ENCODE measurements around the gene LTBP1. TPM values are rescaled to one million over a fixed set of nuclear protein-coding genes. Genes with fewer than 3 reads are reported as not detected.

Gene LTBP1
- total RNA-seq, 5 donors from 2014 or later (not counting 1 experiment from before 2014, with no cell fraction given) = 0.16 to 0.76 (median 0.43) TPM

DNA sequence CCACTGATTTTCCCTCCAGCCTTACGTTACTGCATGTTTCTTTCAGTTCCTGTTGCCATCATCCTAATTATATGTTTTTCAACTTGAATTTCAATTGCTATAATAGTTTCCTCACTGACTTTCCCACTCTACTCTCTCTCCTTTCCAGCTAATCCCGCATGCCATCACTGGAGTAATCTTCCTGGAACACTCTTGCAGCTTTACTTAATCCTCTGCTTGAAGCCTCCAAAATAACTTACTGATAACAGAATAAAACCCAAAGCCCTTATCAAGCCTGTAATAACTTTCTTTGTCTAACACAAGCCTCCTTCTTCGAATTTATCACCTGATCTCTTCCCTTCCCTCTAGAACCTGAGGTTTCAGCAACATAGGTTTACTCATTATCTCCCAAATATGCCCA lies 237.3 kb downstream of the LTBP1 start:
- Histone ChIP-seq H3K27ac (ENCODE audit: low read length) (no peak overlapping the region), H3K4me1 (ENCODE audit: control insufficient read depth in 1 of 2, extremely low read depth in 1 of 2, insufficient read depth in 2 of 2, low read length in 2 of 2) (no peaks in the 10 kb centered on the region), H3K4me3 (ENCODE audit: control insufficient read depth in 1 of 2, extremely low read depth in 1 of 2, low read length in 1 of 2) (no peak overlapping the region), H3K36me3 (ENCODE audit: control insufficient read depth in 2 of 2, extremely low read depth in 1 of 2, insufficient read depth in 1 of 2, low read length in 1 of 2) (no peaks in the 10 kb centered on the region), H3K27me3 (replicated peaks in 1 of 2; ENCODE audit: control insufficient read depth in 2 of 2, extremely low read depth in 1 of 2, insufficient read depth in 2 of 2, low read length in 1 of 2) (no peaks in the 10 kb centered on the region), H3K9me3 (no peaks in the 10 kb centered on the region)
- H3K36me3 Mint-ChIP-seq = no peaks in the 10 kb centered on the region
- no peaks in the 10 kb centered on the region for H3K4me1 Mint-ChIP-seq
- 55% methylated on average over 3 of the region's 3 CpGs for WGBS (ENCODE audit: insufficient coverage)
- no peaks in the 10 kb centered on the region for H3K27me3 Mint-ChIP-seq
- ATAC-seq (replicated peaks in 1 of 4) = no peak
- H3K9me3 Mint-ChIP-seq = no peaks in the 10 kb centered on the region
- no peak overlapping the region for H3K4me3 Mint-ChIP-seq
- POLR2A ChIA-PET = no interaction called here
- CTCF ChIA-PET = no interaction called here
- H3K27ac Mint-ChIP-seq = no peak overlapping the region
- DNase-seq = no peak

DNA sequence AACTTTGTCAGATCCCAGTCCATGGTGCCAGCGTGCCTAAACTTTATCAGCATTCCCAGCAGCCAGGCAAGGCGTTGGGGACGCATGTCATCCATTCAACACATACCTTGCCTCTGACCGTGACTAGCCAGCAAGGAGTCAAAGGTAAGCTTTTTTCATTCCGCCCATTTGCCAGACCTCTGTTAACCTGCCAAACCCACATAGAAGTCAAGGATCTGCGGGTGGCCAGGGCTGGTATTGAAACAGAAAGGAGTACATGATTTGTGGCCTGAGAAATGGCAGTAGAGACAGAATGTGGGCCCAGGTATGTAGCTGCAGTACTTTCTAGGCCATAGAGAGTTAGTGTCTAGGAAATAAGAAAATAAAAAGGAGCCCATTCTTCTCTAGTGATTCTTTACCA lies 240.2 kb downstream of the LTBP1 start:
- Mint-ChIP-seq H3K27me3 (peaks cover 2 to 3% of the 10 kb centered on the region in 2 donors), H3K9me3 (no peaks in the 10 kb centered on the region), H3K36me3 (no peaks in the 10 kb centered on the region), H3K4me1 (no peaks in the 10 kb centered on the region), H3K27ac (no peak overlapping the region), H3K4me3 (no peak overlapping the region)
- Histone ChIP-seq H3K4me3 (ENCODE audit: control insufficient read depth in 1 of 2, extremely low read depth in 1 of 2, low read length in 1 of 2) (no peak overlapping the region), H3K27me3 (replicated peaks in 1 of 2; ENCODE audit: control insufficient read depth in 2 of 2, extremely low read depth in 1 of 2, insufficient read depth in 2 of 2, low read length in 1 of 2) (no peaks in the 10 kb centered on the region), H3K27ac (ENCODE audit: low read length) (no peak overlapping the region), H3K36me3 (ENCODE audit: control insufficient read depth in 2 of 2, extremely low read depth in 1 of 2, insufficient read depth in 1 of 2, low read length in 1 of 2) (no peaks in the 10 kb centered on the region), H3K9me3 (no peaks in the 10 kb centered on the region), H3K4me1 (ENCODE audit: control insufficient read depth in 1 of 2, extremely low read depth in 1 of 2, insufficient read depth in 2 of 2, low read length in 2 of 2) (no peaks in the 10 kb centered on the region)
- ATAC-seq (replicated peaks in 1 of 4) (no peak), DNase-seq (no peak)
- 63% methylated on average over 3 of the region's 6 CpGs for WGBS (ENCODE audit: insufficient coverage)
- POLR2A ChIA-PET = no interaction called here
- CTCF ChIA-PET = no interaction called here

GRCh38 chr2:33188799-33189198 lies 242.0 kb downstream of the LTBP1 start:
- no peaks in the 10 kb centered on the region for H3K36me3 ChIP-seq (ENCODE audit: control insufficient read depth in 2 of 2, extremely low read depth in 1 of 2, insufficient read depth in 1 of 2, low read length in 1 of 2)
- H3K4me1 Mint-ChIP-seq = no peaks in the 10 kb centered on the region
- H3K4me3 ChIP-seq (ENCODE audit: control insufficient read depth in 1 of 2, extremely low read depth in 1 of 2, low read length in 1 of 2) = no peak overlapping the region
- DNase-seq = no peak
- H3K27me3 Mint-ChIP-seq = peaks cover 2 to 3% of the 10 kb centered on the region in 2 donors
- no peaks in the 10 kb centered on the region for H3K9me3 Mint-ChIP-seq
- ChIA-PET CTCF (no interaction called here), POLR2A (no interaction called here)
- no peak overlapping the region for H3K27ac Mint-ChIP-seq
- no peaks in the 10 kb centered on the region for H3K27me3 ChIP-seq (replicated peaks in 1 of 2; ENCODE audit: control insufficient read depth in 2 of 2, extremely low read depth in 1 of 2, insufficient read depth in 2 of 2, low read length in 1 of 2)
- H3K27ac ChIP-seq (ENCODE audit: low read length) = no peak overlapping the region
- H3K4me3 Mint-ChIP-seq = no peak overlapping the region
- H3K36me3 Mint-ChIP-seq = no peaks in the 10 kb centered on the region
- ATAC-seq (replicated peaks in 1 of 4) = no peak
- no peaks in the 10 kb centered on the region for H3K9me3 ChIP-seq
- WGBS (ENCODE audit: insufficient coverage) = 80% methylated on average over 1 of the region's 3 CpGs
- H3K4me1 ChIP-seq (ENCODE audit: control insufficient read depth in 1 of 2, extremely low read depth in 1 of 2, insufficient read depth in 2 of 2, low read length in 2 of 2) = no peaks in the 10 kb centered on the region

GRCh38 chr2:33190393-33190937 lies 243.7 kb downstream of the LTBP1 start:
- H3K36me3 Mint-ChIP-seq = no peaks in the 10 kb centered on the region
- Histone ChIP-seq H3K4me1 (ENCODE audit: control insufficient read depth in 1 of 2, extremely low read depth in 1 of 2, insufficient read depth in 2 of 2, low read length in 2 of 2) (no peaks in the 10 kb centered on the region), H3K27ac (ENCODE audit: low read length) (no peak overlapping the region), H3K9me3 (no peaks in the 10 kb centered on the region), H3K27me3 (replicated peaks in 1 of 2; ENCODE audit: control insufficient read depth in 2 of 2, extremely low read depth in 1 of 2, insufficient read depth in 2 of 2, low read length in 1 of 2) (no peaks in the 10 kb centered on the region), H3K4me3 (ENCODE audit: control insufficient read depth in 1 of 2, extremely low read depth in 1 of 2, low read length in 1 of 2) (no peak overlapping the region), H3K36me3 (ENCODE audit: control insufficient read depth in 2 of 2, extremely low read depth in 1 of 2, insufficient read depth in 1 of 2, low read length in 1 of 2) (no peaks in the 10 kb centered on the region)
- H3K27ac Mint-ChIP-seq = no peak overlapping the region
- no peak overlapping the region for H3K4me3 Mint-ChIP-seq
- no peaks in the 10 kb centered on the region for H3K9me3 Mint-ChIP-seq
- DNase-seq (no peak), ATAC-seq (replicated peaks in 1 of 4) (no peak)
- peaks cover 2 to 3% of the 10 kb centered on the region in 2 donors for H3K27me3 Mint-ChIP-seq
- WGBS (ENCODE audit: insufficient coverage) = 17% methylated on average over 1 of the region's 5 CpGs
- no peaks in the 10 kb centered on the region for H3K4me1 Mint-ChIP-seq
- POLR2A ChIA-PET = no interaction called here
- CTCF ChIA-PET = no interaction called here

DNA sequence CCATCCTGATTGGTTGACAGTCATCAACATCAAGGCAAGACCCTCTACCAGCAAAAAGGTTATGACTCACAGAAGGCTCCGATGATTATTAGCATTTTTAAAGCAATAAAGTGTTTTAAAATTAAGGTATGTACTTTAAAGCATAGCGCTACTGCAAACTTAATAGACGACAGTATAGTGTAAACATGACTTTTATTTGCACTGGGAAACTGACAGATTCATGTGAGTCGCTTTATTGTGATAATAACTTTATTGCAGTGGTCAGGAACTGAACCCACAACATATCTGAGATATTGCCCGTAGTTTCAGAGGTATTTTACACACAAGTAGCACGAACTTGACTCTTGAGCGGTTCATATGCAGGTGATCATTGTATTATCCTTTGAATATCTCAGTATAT lies 249.1 kb downstream of the LTBP1 start:
- 83% methylated on average over 3 of the region's 7 CpGs for whole genome bisulfite sequencing (ENCODE audit: insufficient coverage)
- Mint-ChIP-seq H3K4me1 (no peaks in the 10 kb centered on the region), H3K27ac (no peak overlapping the region), H3K9me3 (no peaks in the 10 kb centered on the region), H3K4me3 (no peak overlapping the region), H3K36me3 (no peaks in the 10 kb centered on the region), H3K27me3 (peaks cover 4 to 5% of the 10 kb centered on the region in 2 donors)
- no peaks in the 10 kb centered on the region for H3K9me3 ChIP-seq
- ChIA-PET POLR2A (no interaction called here), CTCF (no interaction called here)
- no peaks in the 10 kb centered on the region for H3K4me1 ChIP-seq (ENCODE audit: control insufficient read depth in 1 of 2, extremely low read depth in 1 of 2, insufficient read depth in 2 of 2, low read length in 2 of 2)
- no peaks in the 10 kb centered on the region for H3K36me3 ChIP-seq (ENCODE audit: control insufficient read depth in 2 of 2, extremely low read depth in 1 of 2, insufficient read depth in 1 of 2, low read length in 1 of 2)
- no peaks in the 10 kb centered on the region for H3K27me3 ChIP-seq (replicated peaks in 1 of 2; ENCODE audit: control insufficient read depth in 2 of 2, extremely low read depth in 1 of 2, insufficient read depth in 2 of 2, low read length in 1 of 2)
- no peak overlapping the region for H3K27ac ChIP-seq (ENCODE audit: low read length)
- ATAC-seq (replicated peaks in 1 of 4) (no peak), DNase-seq (no peak)
- no peak overlapping the region for H3K4me3 ChIP-seq (ENCODE audit: control insufficient read depth in 1 of 2, extremely low read depth in 1 of 2, low read length in 1 of 2)

GRCh38 chr2:33196700-33197099 lies 249.9 kb downstream of the LTBP1 start:
- H3K36me3 ChIP-seq (ENCODE audit: control insufficient read depth in 2 of 2, extremely low read depth in 1 of 2, insufficient read depth in 1 of 2, low read length in 1 of 2) = no peaks in the 10 kb centered on the region
- Mint-ChIP-seq H3K36me3 (no peaks in the 10 kb centered on the region), H3K9me3 (no peaks in the 10 kb centered on the region), H3K4me3 (no peak overlapping the region), H3K27ac (no peak overlapping the region), H3K27me3 (peaks cover 4 to 5% of the 10 kb centered on the region in 2 donors), H3K4me1 (no peaks in the 10 kb centered on the region)
- ChIA-PET POLR2A (no interaction called here), CTCF (no interaction called here)
- WGBS (ENCODE audit: insufficient coverage) = no CpG with 5 or more reads among the region's 3 CpGs
- no peaks in the 10 kb centered on the region for H3K9me3 ChIP-seq
- H3K27me3 ChIP-seq (replicated peaks in 1 of 2; ENCODE audit: control insufficient read depth in 2 of 2, extremely low read depth in 1 of 2, insufficient read depth in 2 of 2, low read length in 1 of 2) = no peaks in the 10 kb centered on the region
- no peak overlapping the region for H3K4me3 ChIP-seq (ENCODE audit: control insufficient read depth in 1 of 2, extremely low read depth in 1 of 2, low read length in 1 of 2)
- H3K27ac ChIP-seq (ENCODE audit: low read length) = no peak overlapping the region
- no peak for ATAC-seq (replicated peaks in 1 of 4)
- no peaks in the 10 kb centered on the region for H3K4me1 ChIP-seq (ENCODE audit: control insufficient read depth in 1 of 2, extremely low read depth in 1 of 2, insufficient read depth in 2 of 2, low read length in 2 of 2)
- no peak for DNase-seq

Data from T-cell (primary cell).